HCT116 (cell line): ENCODE data around the gene RIMS1. TPM values are rescaled to one million over a fixed set of nuclear protein-coding genes. Genes with fewer than 3 reads are reported as not detected.

Experiments
- ATAC-seq: fragments of 200-7000 bp; cut with Tn5 transposase; 2 replicates; pipeline ENCODE4 v1.9.1; 2020; ENCODE audit warnings: mild to moderate bottlenecking, moderate library complexity
- BruUV-seq: library from RNA; stranded (reverse); fragments of 400-500 nt; replicated peaks from 2 replicates; lab custom pipeline; 2021; lab: Mats Ljungman, UMichigan
- CTCF ChIA-PET: fragments of 300-600 bp; sonication (Branson Sonifier 250); formaldehyde crosslinking; loops from one replicate; lab custom pipeline; 2021; ENCODE audit warnings: antibody characterized with exemption; lab: Charles Lee
- POLR2A ChIA-PET: fragments of 300-600, 350-600 bp; sonication (Branson Sonifier 250); formaldehyde crosslinking; loops from one replicate; lab custom pipeline; 2021; ENCODE audit warnings: antibody characterized with exemption; lab: Charles Lee
- RAD21 ChIA-PET, 2 experiments: fragments of 300-600 bp; sonication (Branson Sonifier 250); formaldehyde crosslinking; loops; one replicate each; lab custom pipeline; 2023; ENCODE audit warnings: low total read pairs in 2 of 2; ENCODE audit not compliant: uncharacterized antibody in 2 of 2, unreplicated experiment in 2 of 2, low non-redundant PET in 1 of 2; lab: Charles Lee
- DNase-seq: peaks from one replicate; pipeline ENCODE4 v3.0.0-alpha.2; 2010; ENCODE audit warnings: low read depth, low spot score
- H2AFZ ChIP-seq: fragments of 200-600 bp; shearing (Covaris generic), sonication (generic); 2 replicates; pipeline ENCODE4 v1.6.1; 2017; ENCODE audit warnings: low read depth, mixed run types, mixed read lengths, antibody characterized with exemption, low read length; ENCODE audit not compliant: poor library complexity, severe bottlenecking
- H3K27ac ChIP-seq: 2 replicates; pipeline ENCODE4 v1.5.1; 2012; ENCODE audit warnings: low read depth, low read length
- H3K27me3 ChIP-seq: fragments of 200-600 bp; sonication (generic); 2 replicates; pipeline ENCODE4 v1.6.1; 2016; ENCODE audit warnings: mixed run types, low read length, mixed read lengths; ENCODE audit not compliant: insufficient read depth
- H3K36me3 ChIP-seq, 2 experiments: fragments of 200-500 bp in 1 of 2; fragments of 200-600 bp in 1 of 2; sonication (Bioruptor generic) in 1 of 2; sonication (generic) in 1 of 2; 2 replicates each; pipeline versions ENCODE4 v1.5.1 to v1.6.1; 2014 to 2016; ENCODE audit warnings: low read length in 2 of 2, inconsistent platforms in 1 of 2, mixed read lengths in 1 of 2, mixed run types in 1 of 2; ENCODE audit not compliant: insufficient read depth in 2 of 2, control insufficient read depth in 1 of 2
- H3K4me1 ChIP-seq, 2 experiments: fragments of 200-600 bp in 1 of 2; sonication (generic) in 1 of 2; 2 replicates each; pipeline versions ENCODE4 v1.5.1 to v1.6.1; 2012 to 2017; ENCODE audit warnings: low read length in 2 of 2, inconsistent platforms in 1 of 2, mild to moderate bottlenecking in 1 of 2, mixed read lengths in 1 of 2, mixed run types in 1 of 2, moderate library complexity in 1 of 2; ENCODE audit not compliant: insufficient read depth in 2 of 2, control insufficient read depth in 1 of 2
- H3K4me2 ChIP-seq: fragments of 200-600 bp; sonication (generic); 2 replicates; pipeline ENCODE4 v1.6.1; 2017; ENCODE audit warnings: mixed run types, low read length, mixed read lengths
- H3K4me3 ChIP-seq, 2 experiments: fragments of 200-600 bp in 1 of 2; sonication (generic) in 1 of 2; replicated peaks in 1 of 2; 2 replicates each; pipeline ENCODE4 v1.5.1; 2011 to 2016; ENCODE audit warnings: low read length in 2 of 2, control low read depth in 1 of 2, low read depth in 1 of 2, mild to moderate bottlenecking in 1 of 2, mixed read lengths in 1 of 2, mixed run types in 1 of 2
- H3K79me2 ChIP-seq: fragments of 200-600 bp; sonication (generic); 2 replicates; pipeline ENCODE4 v1.6.1; 2017; ENCODE audit warnings: mild to moderate bottlenecking, mixed run types, low read length, moderate library complexity, mixed read lengths; ENCODE audit not compliant: insufficient read depth
- H3K9ac ChIP-seq: fragments of 200-600 bp; sonication (generic); 2 replicates; pipeline ENCODE4 v1.6.1; 2016; ENCODE audit warnings: low read length, mixed read lengths
- H3K9me2 ChIP-seq: fragments of 200-600 bp; sonication (generic), shearing (Covaris generic); 2 replicates; pipeline ENCODE4 v1.6.1; 2017; ENCODE audit warnings: mixed run types, mild to moderate bottlenecking, moderate library complexity; ENCODE audit not compliant: insufficient read depth
- H3K9me3 ChIP-seq, 2 experiments: fragments of 200-500 bp in 1 of 2; fragments of 200-600 bp in 1 of 2; sonication (Bioruptor generic) in 1 of 2; sonication (generic) in 1 of 2; 2 replicates each; pipeline ENCODE4 v1.6.1; 2014 to 2017; ENCODE audit warnings: low read length in 2 of 2, mixed read lengths in 2 of 2, inconsistent platforms in 1 of 2, low read depth in 1 of 2, mild to moderate bottlenecking in 1 of 2, mixed run types in 1 of 2, moderate library complexity in 1 of 2; ENCODE audit not compliant: control insufficient read depth in 1 of 2, insufficient read depth in 1 of 2
- H4K20me1 ChIP-seq: fragments of 200-600 bp; sonication (generic), shearing (Covaris generic); 2 replicates; pipeline ENCODE4 v1.6.1; 2017; ENCODE audit warnings: mixed run types, mild to moderate bottlenecking, moderate library complexity; ENCODE audit not compliant: insufficient read depth
- CEBPB ChIP-seq: IDR thresholded peaks from 2 replicates; pipeline ENCODE4 v1.6.1; 2012; ENCODE audit warnings: low read depth
- EGR1 ChIP-seq: IDR thresholded peaks from 2 replicates; pipeline ENCODE4 v1.6.1; 2012; ENCODE audit warnings: low read depth
- ELF1 ChIP-seq: IDR thresholded peaks from 2 replicates; pipeline ENCODE4 v1.6.1; 2012; ENCODE audit warnings: low read depth, borderline replicate concordance
- EZH2 ChIP-seq: fragments of 200-600 bp; sonication (generic); IDR thresholded peaks from 2 replicates; pipeline ENCODE4 v1.6.1; 2017; ENCODE audit warnings: antibody characterized with exemption, mixed run types
- EZH2phosphoT487 ChIP-seq: fragments of 200-600 bp; IDR thresholded peaks from 2 replicates; pipeline ENCODE4 v1.6.1; 2018; ENCODE audit warnings: antibody characterized with exemption, borderline replicate concordance
- JUND ChIP-seq: IDR thresholded peaks from 2 replicates; pipeline ENCODE4 v1.6.1; 2012
- MAX ChIP-seq: IDR thresholded peaks from 2 replicates; pipeline ENCODE4 v1.6.1; 2012
- POLR2A ChIP-seq: IDR thresholded peaks from 2 replicates; pipeline ENCODE4 v1.7.0; 2011; ENCODE audit warnings: borderline replicate concordance; ENCODE audit not compliant: insufficient read depth, insufficient read length; ENCODE audit errors: extremely low read depth
- SIN3A ChIP-seq: IDR thresholded peaks from 2 replicates; pipeline ENCODE4 v1.6.1; 2012; ENCODE audit warnings: low read depth
- SP1 ChIP-seq: IDR thresholded peaks from 2 replicates; pipeline ENCODE4 v1.6.1; 2012; ENCODE audit warnings: low read depth
- SRF ChIP-seq: IDR thresholded peaks from 2 replicates; pipeline ENCODE4 v1.6.1; 2012; ENCODE audit warnings: low read depth
- YY1 ChIP-seq: IDR thresholded peaks from 2 replicates; pipeline ENCODE4 v1.6.1; 2011; ENCODE audit warnings: low read length, low read depth, moderate library complexity, mild to moderate bottlenecking; ENCODE audit not compliant: insufficient replicate concordance; ENCODE audit errors: extremely low read depth
- ZFX ChIP-seq: fragments of 450-650 bp; IDR thresholded peaks from 2 replicates; pipeline ENCODE4 v1.6.1; 2017
- intact Hi-C: fragments of 100-400 bp; cut with micrococcal nuclease; formaldehyde crosslinking; loops from 2 replicates; pipeline ENCODE4 v1.10.0; 2022
- total RNA-seq: library from RNA; stranded (reverse); gene quantifications from one replicate; pipeline ENCODE4 v1.2.1, GENCODE V29; 2021; ENCODE audit not compliant: unreplicated experiment
- TF ChIP-seq, protein P1 (sequence below): IDR thresholded peaks from 2 replicates; pipeline ENCODE4 v1.6.1; 2012; ENCODE audit warnings: low read depth
- TF ChIP-seq, protein P2 (sequence below): IDR thresholded peaks from 2 replicates; pipeline ENCODE4 v1.6.1; 2012

RIMS1 gene
- total RNA-seq, 1 experiment from 2014 or later: not detected

GRCh38 chr6:72389698-72390097, 503.3 kb downstream of the RIMS1 start (continued):
- TF ChIP-seq, protein P1, sequence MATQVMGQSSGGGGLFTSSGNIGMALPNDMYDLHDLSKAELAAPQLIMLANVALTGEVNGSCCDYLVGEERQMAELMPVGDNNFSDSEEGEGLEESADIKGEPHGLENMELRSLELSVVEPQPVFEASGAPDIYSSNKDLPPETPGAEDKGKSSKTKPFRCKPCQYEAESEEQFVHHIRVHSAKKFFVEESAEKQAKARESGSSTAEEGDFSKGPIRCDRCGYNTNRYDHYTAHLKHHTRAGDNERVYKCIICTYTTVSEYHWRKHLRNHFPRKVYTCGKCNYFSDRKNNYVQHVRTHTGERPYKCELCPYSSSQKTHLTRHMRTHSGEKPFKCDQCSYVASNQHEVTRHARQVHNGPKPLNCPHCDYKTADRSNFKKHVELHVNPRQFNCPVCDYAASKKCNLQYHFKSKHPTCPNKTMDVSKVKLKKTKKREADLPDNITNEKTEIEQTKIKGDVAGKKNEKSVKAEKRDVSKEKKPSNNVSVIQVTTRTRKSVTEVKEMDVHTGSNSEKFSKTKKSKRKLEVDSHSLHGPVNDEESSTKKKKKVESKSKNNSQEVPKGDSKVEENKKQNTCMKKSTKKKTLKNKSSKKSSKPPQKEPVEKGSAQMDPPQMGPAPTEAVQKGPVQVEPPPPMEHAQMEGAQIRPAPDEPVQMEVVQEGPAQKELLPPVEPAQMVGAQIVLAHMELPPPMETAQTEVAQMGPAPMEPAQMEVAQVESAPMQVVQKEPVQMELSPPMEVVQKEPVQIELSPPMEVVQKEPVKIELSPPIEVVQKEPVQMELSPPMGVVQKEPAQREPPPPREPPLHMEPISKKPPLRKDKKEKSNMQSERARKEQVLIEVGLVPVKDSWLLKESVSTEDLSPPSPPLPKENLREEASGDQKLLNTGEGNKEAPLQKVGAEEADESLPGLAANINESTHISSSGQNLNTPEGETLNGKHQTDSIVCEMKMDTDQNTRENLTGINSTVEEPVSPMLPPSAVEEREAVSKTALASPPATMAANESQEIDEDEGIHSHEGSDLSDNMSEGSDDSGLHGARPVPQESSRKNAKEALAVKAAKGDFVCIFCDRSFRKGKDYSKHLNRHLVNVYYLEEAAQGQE: no peak

DNA sequence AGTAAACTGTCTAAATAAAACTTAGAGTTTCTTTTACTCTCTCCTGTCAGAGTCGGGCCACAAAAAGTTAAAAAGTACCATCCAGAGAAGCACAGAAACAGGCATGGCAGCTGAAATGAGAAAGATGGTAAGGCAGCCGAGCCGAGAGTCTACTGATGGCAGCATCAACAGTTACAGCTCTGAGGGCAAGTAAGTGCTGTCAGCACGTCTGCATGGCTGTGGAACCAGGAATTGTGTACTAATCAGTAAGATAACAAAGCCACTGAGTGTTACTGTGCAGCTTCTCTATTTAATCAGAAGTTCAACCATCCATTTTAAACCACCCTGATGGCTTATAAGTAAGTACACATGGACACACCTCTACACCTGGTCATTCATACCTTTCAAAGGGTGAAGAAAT, 504.2 kb downstream of the RIMS1 start:
- no peak for TF ChIP-seq JUND
- TF ChIP-seq SIN3A: no peak
- no peak for TF ChIP-seq CEBPB
- TF ChIP-seq ZFX: no peak
- TF ChIP-seq, protein P1: no peak
- TF ChIP-seq EGR1: no peak
- no peak for TF ChIP-seq SP1
- no peak for TF ChIP-seq EZH2
- TF ChIP-seq POLR2A: no peak
- TF ChIP-seq, protein P2, sequence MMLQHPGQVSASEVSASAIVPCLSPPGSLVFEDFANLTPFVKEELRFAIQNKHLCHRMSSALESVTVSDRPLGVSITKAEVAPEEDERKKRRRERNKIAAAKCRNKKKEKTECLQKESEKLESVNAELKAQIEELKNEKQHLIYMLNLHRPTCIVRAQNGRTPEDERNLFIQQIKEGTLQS: no peak
- no peak for TF ChIP-seq MAX
- TF ChIP-seq SRF: no peak
- no peak for TF ChIP-seq ELF1
- TF ChIP-seq EZH2phosphoT487: no peak
- TF ChIP-seq YY1: no peak
- no peak overlapping the region for H3K27ac ChIP-seq
- CTCF ChIA-PET: no interaction called here
- H3K79me2 ChIP-seq: no peaks in the 10 kb centered on the region
- ATAC-seq (no peak), DNase-seq (no peak)
- H4K20me1 ChIP-seq: no peaks in the 10 kb centered on the region
- H3K36me3 ChIP-seq: no peaks in the 10 kb centered on the region
- POLR2A ChIA-PET: no interaction called here
- H3K9me3 ChIP-seq: no peaks in the 10 kb centered on the region
- no peak overlapping the region for H3K4me2 ChIP-seq
- no TSS peak for BruUV-seq
- H3K9me2 ChIP-seq: no peaks in the 10 kb centered on the region
- intact Hi-C loops: no loop called here
- peaks cover 18% of the 10 kb centered on the region for H3K27me3 ChIP-seq
- H3K4me3 ChIP-seq: no peak overlapping the region
- H2AFZ ChIP-seq: no peak overlapping the region
- no peaks in the 10 kb centered on the region for H3K4me1 ChIP-seq
- RAD21 ChIA-PET: no interaction called here
- no peak overlapping the region for H3K9ac ChIP-seq
